GM23338 (cell line): ENCODE measurements around the gene PARVB.

Experiments
- CTCF ChIP-seq, 2 experiments: fragments of 200-600 bp in 1 of 2; sonication (generic) in 1 of 2; conservative IDR thresholded peaks; 2 replicates each; pipeline versions ENCODE4 v1.5.1 to v1.6.1; 2016 to 2017; ENCODE audit warnings: antibody characterized with exemption in 2 of 2, low read depth in 2 of 2, mild to moderate bottlenecking in 2 of 2, moderate library complexity in 1 of 2
- JUNB ChIP-seq: IDR thresholded peaks from one replicate; pipeline ENCODE4 v1.6.1; 2016; ENCODE audit warnings: antibody characterized with exemption; ENCODE audit not compliant: unreplicated experiment
- NANOG ChIP-seq: IDR thresholded peaks from 2 replicates; pipeline ENCODE4 v1.6.1; 2016; ENCODE audit warnings: antibody characterized with exemption, borderline replicate concordance
- REST ChIP-seq: IDR thresholded peaks from one replicate; pipeline ENCODE4 v1.6.1; 2018; ENCODE audit warnings: antibody characterized with exemption; ENCODE audit not compliant: unreplicated experiment

GRCh38 chr22:44220727-44221680 is 196.9 kb downstream of the PARVB start:
- TF ChIP-seq JUNB, result no peak
- no peak for TF ChIP-seq CTCF (conservative IDR thresholded peaks at IDR 0.05; ENCODE audit: low read depth in 2 of 2)
- no peak for TF ChIP-seq REST
- no peak for TF ChIP-seq NANOG
